HG03520 (cell line): ENCODE results near the gene FAM25A.

Source experiments
- ATAC-seq: cut with Tn5 transposase; IDR thresholded peaks from one replicate; pipeline ENCODE4 v1.9.1; 2021; ENCODE audit warnings: mild to moderate bottlenecking, moderate library complexity; ENCODE audit not compliant: unreplicated experiment

FAM25A gene

DNA sequence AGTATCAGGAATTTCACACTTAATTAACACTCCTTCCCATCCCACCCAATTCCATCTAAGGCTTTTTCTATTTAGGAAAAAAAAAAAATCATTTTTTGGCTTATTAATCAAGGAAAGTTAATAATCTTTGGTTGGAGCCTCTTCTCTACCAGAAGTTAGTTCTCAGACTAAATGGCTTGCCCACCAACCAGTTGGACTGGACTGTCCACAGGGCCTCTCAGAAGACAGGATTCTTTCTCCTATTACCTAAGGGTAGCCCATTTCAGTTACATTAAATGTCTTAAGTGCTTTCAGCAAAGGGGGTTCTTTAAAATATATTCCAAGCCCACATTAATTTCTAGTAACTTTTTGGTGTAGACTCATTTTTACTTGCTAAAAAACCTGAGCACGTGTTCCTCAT is 39.3 kb downstream of the FAM25A start:
- no peak for ATAC-seq

DNA sequence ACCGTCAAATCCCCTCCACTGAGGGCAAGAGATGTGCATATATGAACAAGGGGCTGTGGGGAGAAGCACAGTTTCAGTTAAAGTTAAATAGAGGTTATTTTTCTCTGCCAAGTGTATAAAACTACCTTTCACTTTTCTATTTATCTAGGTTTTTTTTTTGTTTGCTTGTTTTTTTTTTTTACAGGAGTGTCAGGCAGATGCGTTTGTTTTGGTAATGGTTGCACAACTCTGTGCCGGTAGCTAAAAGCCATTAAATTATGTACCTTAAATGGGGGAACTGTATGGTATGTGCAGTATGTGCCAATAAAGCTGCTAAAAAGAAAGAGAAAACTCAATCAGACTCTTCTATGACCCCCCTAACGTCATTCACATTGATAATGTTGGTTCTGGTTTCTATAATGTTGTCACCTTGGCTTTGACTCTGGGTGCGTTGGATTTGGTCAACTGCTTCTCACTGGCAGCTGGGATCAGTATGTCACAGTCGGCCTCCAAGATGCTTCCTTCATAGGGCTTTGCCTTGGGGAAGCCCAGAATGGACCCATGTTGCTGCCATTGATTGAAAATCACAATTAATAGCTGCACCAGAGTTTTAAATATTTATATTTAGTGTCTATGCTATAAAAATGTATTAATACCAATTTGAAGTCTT is 40.3 kb downstream of the FAM25A start:
- no peak for ATAC-seq

DNA sequence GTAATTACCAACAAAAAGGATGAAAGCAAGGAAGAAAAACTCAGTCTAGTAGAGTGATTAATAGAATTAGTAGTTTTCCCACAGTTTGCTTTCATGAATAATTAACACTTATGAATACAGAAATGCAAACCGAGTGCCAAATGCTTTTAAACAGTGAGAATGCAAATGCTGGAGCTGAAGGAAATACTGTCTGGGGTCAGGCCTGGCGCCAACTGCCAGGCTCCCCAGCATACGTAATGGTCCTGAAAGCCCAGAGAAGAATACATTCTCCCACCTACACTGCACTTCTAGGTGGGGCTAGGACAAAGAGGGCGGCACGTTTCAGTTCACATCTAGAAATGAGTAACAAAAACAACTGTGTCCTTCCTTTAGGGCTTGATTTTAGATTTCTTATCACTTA is 44.6 kb downstream of the FAM25A start:
- ATAC-seq, result no peak

DNA sequence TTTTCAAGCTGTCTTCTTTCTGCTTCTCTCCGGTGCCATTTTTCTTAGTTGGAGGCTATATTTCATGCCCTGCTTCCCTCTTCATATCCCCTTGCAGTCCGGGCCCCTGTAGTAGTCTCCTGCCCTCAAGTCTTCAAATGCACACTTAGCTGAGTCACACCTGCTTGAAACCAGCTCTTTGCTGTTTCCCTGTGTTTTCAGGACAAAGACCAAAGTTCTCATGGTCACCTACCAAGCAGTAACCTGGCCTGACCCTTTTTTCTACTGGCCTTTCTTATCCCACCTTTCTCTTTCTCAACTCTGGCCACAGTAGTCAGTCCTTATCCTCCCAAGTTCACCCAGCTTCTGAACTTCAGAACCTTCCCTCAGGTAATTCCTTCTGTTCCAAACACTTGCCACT is 46.1 kb downstream of the FAM25A start:
- no peak for ATAC-seq

DNA sequence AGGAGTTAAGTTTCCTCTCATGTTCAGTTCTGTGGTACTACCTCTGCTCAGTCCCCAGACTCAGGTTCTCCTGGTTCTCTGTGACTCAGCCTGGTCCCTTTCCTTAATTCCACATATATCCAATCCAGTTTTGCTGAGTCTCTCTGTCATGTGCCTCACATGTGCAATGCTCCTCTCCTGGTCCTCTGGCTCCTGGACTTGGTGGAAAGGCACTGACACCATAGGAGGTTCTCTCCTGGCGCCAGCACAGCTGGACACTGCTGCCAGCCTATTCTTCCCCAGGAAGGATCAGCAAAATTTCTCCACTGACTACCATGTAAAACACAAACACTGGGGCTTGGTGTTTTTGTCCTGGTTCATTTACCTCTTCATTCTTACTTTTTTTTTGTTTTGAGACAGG is 46.8 kb downstream of the FAM25A start:
- ATAC-seq, result no peak

DNA sequence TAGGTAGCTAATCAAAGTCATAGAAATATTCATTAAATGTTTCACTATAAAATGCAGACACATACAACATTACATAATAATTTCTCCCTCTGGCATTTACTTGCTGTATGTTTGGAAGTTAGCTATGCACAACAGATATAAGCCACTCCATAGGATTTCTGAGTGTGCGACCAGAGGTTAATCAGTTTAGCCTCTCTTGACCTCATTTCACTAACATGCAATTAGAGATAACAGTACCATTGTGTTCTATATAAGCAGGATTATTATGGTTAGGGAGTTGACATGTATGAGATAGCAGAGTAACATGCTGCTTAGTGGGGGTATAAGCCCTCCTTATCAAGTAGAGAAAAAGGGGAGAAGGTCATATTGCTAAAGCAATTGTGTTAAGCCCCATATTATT is 48.2 kb downstream of the FAM25A start:
- ATAC-seq, result no peak

GRCh38 chr10:87072449-87072848 is 52.4 kb downstream of the FAM25A start:
- ATAC-seq, result no peak
